GM12801 (cell line): ENCODE results near the gene TRIM9.

Experiments used
- CTCF ChIP-seq: IDR thresholded peaks from one replicate; pipeline ENCODE4 v1.5.1; 2011; ENCODE audit warnings: control low read depth; ENCODE audit not compliant: insufficient read length; ENCODE audit errors: extremely low read depth

TRIM9 gene

DNA sequence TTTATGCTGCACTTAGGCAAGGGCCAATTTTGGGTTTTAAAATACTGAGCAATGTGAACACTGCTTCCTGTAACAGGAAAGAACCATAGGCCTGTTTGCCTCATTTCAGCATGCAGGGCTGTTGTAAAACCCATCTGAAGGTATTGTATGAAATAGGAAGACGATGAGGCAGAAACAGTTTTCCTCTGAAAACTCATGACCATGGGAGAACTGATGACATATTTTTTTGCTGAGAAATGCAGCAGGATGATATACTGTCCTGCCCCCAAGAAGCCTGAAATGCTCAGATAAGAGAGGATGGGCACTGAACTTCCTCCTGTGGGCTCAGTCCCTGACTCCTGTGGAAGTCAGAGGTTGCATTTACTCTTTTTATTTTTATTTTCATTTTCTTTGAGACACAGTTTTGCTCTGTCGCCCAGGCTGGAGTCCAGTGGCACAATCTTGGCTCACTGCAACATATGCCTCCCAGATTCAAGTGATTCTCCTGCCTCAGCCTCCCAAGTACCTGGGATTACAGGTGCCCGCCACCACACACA, 168.0 kb downstream of the TRIM9 start:
- no peak for TF ChIP-seq CTCF
